ENCODE results near the gene ADAM22. TPM values are rescaled to one million over a fixed set of nuclear protein-coding genes. Genes with fewer than 3 reads are reported as not detected.

Gene ADAM22
- total and polyA plus RNA-seq, 2 donors (not counting 1 experiment from before 2014, with no cell fraction given) = 0.30 to 1.8 TPM

DNA sequence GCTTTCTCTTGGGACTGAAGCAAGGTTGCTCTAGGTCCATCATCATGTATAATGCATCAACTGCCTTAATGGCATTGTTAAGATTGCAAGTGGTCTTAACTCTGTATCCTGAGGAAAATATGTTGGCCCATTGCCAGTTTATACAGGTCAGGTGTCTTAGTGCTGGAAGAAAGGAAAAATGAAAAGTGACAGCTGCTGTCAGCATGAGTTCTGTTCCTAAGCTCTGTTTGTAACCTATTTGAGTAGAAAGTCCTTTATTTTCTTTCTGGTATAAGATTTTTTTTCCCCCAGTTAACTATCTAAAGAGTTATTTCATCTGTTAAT, 158.6 kb downstream of the ADAM22 start:
- Histone ChIP-seq H3K4me3 (ENCODE audit: control extremely low read depth in 1 of 5, extremely low read depth in 1 of 5, insufficient read depth in 1 of 5, low read depth in 2 of 5, low read length in 4 of 5) (no peak overlapping the region), H3K4me2 (replicated peaks; ENCODE audit: low read depth, low read length, poor library complexity, severe bottlenecking) (no peak overlapping the region), H3K9me3 (ENCODE audit: control extremely low read depth in 1 of 3, control insufficient read depth in 2 of 3, insufficient read depth in 1 of 3, low read length in 2 of 3) (no peaks in the 10 kb centered on the region), H3K27me3 (replicated peaks in 1 of 4; ENCODE audit: control extremely low read depth in 1 of 4, control insufficient read depth in 3 of 4, insufficient read depth in 4 of 4, low read length in 3 of 4) (no peaks in the 10 kb centered on the region), H3K4me1 (ENCODE audit: control insufficient read depth in 2 of 2, insufficient read depth in 2 of 2, low read length in 2 of 2) (no peaks in the 10 kb centered on the region), H3K9ac (ENCODE audit: low read length) (no peak overlapping the region), H4K20me1 (ENCODE audit: control insufficient read depth, insufficient read depth, low read length, poor library complexity, severe bottlenecking) (no peaks in the 10 kb centered on the region), H3K36me3 (replicated peaks in 1 of 2; ENCODE audit: control extremely low read depth in 1 of 2, control insufficient read depth in 1 of 2, extremely low read depth in 1 of 2, insufficient read depth in 2 of 2, low read length in 1 of 2) (no peaks in the 10 kb centered on the region), H3K79me2 (ENCODE audit: control insufficient read depth, insufficient read depth, low read length) (no peaks in the 10 kb centered on the region), H3K27ac (ENCODE audit: low read length in 2 of 2) (no peak overlapping the region), H2AFZ (ENCODE audit: insufficient read depth, low read depth, low read length, poor library complexity, severe bottlenecking) (no peak overlapping the region)
- DNase-seq (no peak), ATAC-seq (ENCODE audit: low read depth) (no peak)
- no peak overlapping the region for H3K4me3 Mint-ChIP-seq
- H3K27ac Mint-ChIP-seq = no peak overlapping the region
- intact Hi-C loops (cut with micrococcal nuclease) = no loop called here
- H3K4me1 Mint-ChIP-seq = no peaks in the 10 kb centered on the region
- TF ChIP-seq EZH2 (IDR thresholded peaks at IDR 0.05; ENCODE audit: borderline replicate concordance, insufficient read depth, low read depth, low read length, poor library complexity, severe bottlenecking) = no peak
- TF ChIP-seq, protein P1, sequence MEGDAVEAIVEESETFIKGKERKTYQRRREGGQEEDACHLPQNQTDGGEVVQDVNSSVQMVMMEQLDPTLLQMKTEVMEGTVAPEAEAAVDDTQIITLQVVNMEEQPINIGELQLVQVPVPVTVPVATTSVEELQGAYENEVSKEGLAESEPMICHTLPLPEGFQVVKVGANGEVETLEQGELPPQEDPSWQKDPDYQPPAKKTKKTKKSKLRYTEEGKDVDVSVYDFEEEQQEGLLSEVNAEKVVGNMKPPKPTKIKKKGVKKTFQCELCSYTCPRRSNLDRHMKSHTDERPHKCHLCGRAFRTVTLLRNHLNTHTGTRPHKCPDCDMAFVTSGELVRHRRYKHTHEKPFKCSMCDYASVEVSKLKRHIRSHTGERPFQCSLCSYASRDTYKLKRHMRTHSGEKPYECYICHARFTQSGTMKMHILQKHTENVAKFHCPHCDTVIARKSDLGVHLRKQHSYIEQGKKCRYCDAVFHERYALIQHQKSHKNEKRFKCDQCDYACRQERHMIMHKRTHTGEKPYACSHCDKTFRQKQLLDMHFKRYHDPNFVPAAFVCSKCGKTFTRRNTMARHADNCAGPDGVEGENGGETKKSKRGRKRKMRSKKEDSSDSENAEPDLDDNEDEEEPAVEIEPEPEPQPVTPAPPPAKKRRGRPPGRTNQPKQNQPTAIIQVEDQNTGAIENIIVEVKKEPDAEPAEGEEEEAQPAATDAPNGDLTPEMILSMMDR (IDR thresholded peaks at IDR 0.05) = no peak
- ChIA-PET POLR2A (no interaction called here), CTCF (no interaction called here)
- peaks cover 8% of the 10 kb centered on the region for H3K27me3 Mint-ChIP-seq
- no peaks in the 10 kb centered on the region for H3K9me3 Mint-ChIP-seq (ENCODE audit: insufficient read depth)

DNA sequence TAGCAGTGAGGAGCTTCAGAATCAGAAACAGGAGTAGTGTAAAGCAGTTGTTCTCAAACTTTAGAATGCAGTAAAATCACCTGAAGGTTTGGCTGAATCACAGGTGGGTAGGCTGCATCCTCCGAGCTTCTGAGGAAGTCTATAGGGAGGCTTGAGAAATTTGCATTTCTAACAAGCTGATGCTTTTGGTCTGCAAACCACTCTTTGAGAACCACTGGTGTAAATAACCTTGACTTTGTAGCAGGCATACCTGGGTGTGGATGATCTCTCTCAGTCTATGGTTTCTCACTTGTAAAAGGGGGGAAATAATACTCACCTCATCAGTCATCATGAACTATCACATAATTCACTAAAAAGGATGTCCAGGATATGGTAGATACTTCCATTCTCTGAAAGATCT, 167.7 kb downstream of the ADAM22 start:
- Histone ChIP-seq H3K9me3 (ENCODE audit: control extremely low read depth in 1 of 3, control insufficient read depth in 2 of 3, insufficient read depth in 1 of 3, low read length in 2 of 3) (no peaks in the 10 kb centered on the region), H3K4me2 (replicated peaks; ENCODE audit: low read depth, low read length, poor library complexity, severe bottlenecking) (no peak overlapping the region), H3K27me3 (replicated peaks in 1 of 4; ENCODE audit: control extremely low read depth in 1 of 4, control insufficient read depth in 3 of 4, insufficient read depth in 4 of 4, low read length in 3 of 4) (no peaks in the 10 kb centered on the region), H3K4me1 (ENCODE audit: control insufficient read depth in 2 of 2, insufficient read depth in 2 of 2, low read length in 2 of 2) (no peaks in the 10 kb centered on the region), H3K79me2 (ENCODE audit: control insufficient read depth, insufficient read depth, low read length) (no peaks in the 10 kb centered on the region), H3K36me3 (replicated peaks in 1 of 2; ENCODE audit: control extremely low read depth in 1 of 2, control insufficient read depth in 1 of 2, extremely low read depth in 1 of 2, insufficient read depth in 2 of 2, low read length in 1 of 2) (no peaks in the 10 kb centered on the region), H2AFZ (ENCODE audit: insufficient read depth, low read depth, low read length, poor library complexity, severe bottlenecking) (no peak overlapping the region), H4K20me1 (ENCODE audit: control insufficient read depth, insufficient read depth, low read length, poor library complexity, severe bottlenecking) (no peaks in the 10 kb centered on the region), H3K9ac (ENCODE audit: low read length) (no peak overlapping the region), H3K4me3 (ENCODE audit: control extremely low read depth in 1 of 5, extremely low read depth in 1 of 5, insufficient read depth in 1 of 5, low read depth in 2 of 5, low read length in 4 of 5) (no peak overlapping the region), H3K27ac (ENCODE audit: low read length in 2 of 2) (no peak overlapping the region)
- 60% methylated on average over 1 of the region's 1 CpG for WGBS (ENCODE audit: insufficient coverage)
- Mint-ChIP-seq H3K4me1 (no peaks in the 10 kb centered on the region), H3K27me3 (no peaks in the 10 kb centered on the region), H3K4me3 (no peak overlapping the region), H3K27ac (no peak overlapping the region), H3K9me3 (ENCODE audit: insufficient read depth) (no peaks in the 10 kb centered on the region)
- TF ChIP-seq, protein P1 (IDR thresholded peaks at IDR 0.05) = no peak
- no peak for TF ChIP-seq EZH2 (IDR thresholded peaks at IDR 0.05; ENCODE audit: borderline replicate concordance, insufficient read depth, low read depth, low read length, poor library complexity, severe bottlenecking)
- ATAC-seq (ENCODE audit: low read depth) (no peak), DNase-seq (no peak)
- intact Hi-C loops (cut with micrococcal nuclease) = no loop called here
- ChIA-PET POLR2A (no interaction called here), CTCF (no interaction called here)
